ENCODE results near the gene COL5A1. TPM values are rescaled to one million over a fixed set of nuclear protein-coding genes. Genes with fewer than 3 reads are reported as not detected.

COL5A1 gene
- total RNA-seq, 2 donors from 2014 or later = 10.9 to 22.0 TPM

GRCh38 chr9:134629061-134629585, 12.5 kb upstream of the COL5A1 start:
- Histone ChIP-seq H3K4me3 (no peak overlapping the region), H3K4me1 (no peaks in the 10 kb centered on the region), H3K27ac (no peak overlapping the region), H3K27me3 (no peaks in the 10 kb centered on the region), H3K9me3 (no peaks in the 10 kb centered on the region), H3K36me3 (no peaks in the 10 kb centered on the region)
- TF ChIP-seq, protein P1, sequence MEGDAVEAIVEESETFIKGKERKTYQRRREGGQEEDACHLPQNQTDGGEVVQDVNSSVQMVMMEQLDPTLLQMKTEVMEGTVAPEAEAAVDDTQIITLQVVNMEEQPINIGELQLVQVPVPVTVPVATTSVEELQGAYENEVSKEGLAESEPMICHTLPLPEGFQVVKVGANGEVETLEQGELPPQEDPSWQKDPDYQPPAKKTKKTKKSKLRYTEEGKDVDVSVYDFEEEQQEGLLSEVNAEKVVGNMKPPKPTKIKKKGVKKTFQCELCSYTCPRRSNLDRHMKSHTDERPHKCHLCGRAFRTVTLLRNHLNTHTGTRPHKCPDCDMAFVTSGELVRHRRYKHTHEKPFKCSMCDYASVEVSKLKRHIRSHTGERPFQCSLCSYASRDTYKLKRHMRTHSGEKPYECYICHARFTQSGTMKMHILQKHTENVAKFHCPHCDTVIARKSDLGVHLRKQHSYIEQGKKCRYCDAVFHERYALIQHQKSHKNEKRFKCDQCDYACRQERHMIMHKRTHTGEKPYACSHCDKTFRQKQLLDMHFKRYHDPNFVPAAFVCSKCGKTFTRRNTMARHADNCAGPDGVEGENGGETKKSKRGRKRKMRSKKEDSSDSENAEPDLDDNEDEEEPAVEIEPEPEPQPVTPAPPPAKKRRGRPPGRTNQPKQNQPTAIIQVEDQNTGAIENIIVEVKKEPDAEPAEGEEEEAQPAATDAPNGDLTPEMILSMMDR (IDR thresholded peaks at IDR 0.05) = no peak
- DNase-seq (ENCODE audit: low spot score) = no peak

DNA sequence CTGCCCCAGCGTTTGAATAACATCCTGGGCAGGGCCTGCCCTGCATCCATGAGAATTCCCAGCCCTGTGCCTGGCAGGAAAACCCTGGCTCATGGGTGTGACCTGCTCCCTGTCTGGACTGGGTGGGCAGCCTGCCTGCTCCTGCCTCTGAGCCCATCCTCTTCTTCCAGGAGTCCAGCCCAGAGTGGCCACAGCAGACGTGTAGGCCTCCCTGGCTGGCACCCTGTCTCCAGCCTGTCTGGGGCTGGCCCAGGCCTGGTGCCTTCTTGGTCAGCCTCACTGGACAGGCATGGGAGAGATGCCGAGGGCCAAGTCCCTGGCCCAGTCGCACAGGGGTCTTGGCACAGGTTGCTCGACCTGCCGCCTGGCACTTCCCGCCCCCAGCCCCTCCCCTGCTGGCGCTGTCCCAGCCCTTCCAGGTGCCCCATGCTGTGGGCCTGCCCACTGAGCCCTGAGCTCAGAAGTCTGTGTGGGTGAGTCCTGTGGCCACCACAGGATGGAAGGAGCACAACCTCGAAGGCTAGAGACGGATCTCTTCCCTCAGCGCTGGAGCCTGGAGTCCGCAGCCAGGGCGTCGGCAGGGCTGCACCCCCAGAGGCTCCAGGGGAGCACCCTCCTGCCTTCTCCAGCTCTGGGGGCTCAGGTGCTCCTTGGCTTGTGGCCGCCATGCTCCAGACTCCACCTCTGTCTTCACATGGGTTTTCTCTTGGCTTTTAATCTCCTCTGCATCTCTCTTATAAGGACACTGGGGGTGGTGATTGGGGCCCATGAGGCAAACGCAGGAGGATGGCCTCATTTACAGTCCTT, 11.8 kb upstream of the COL5A1 start:
- Histone ChIP-seq H3K4me3 (no peak overlapping the region), H3K4me1 (no peaks in the 10 kb centered on the region), H3K36me3 (no peaks in the 10 kb centered on the region), H3K27me3 (no peaks in the 10 kb centered on the region), H3K27ac (no peak overlapping the region), H3K9me3 (no peaks in the 10 kb centered on the region)
- DNase-seq (ENCODE audit: low spot score) = no peak
- TF ChIP-seq, protein P1 (IDR thresholded peaks at IDR 0.05) = no peak

DNA sequence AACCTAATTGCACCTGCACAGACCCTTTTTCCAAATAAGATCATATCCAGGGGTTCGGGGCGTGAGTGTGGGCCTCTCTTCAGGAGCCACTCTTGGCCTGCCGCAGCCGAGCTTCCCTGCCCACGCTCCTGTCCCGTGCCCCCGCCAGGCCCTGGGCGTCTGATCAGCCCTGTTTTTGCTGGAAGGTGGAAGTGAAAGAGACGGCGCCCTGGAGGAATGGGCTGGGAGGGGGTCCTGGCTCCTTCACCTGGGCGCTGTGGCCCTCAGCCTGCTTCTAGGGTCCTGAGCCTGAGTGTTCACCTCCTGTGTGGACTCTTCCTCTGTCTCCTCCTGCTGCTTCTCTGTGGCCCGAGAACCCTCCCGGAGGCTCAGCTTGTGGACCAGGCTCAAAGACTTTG, 11.2 kb upstream of the COL5A1 start:
- Histone ChIP-seq H3K4me1 (no peaks in the 10 kb centered on the region), H3K27me3 (no peaks in the 10 kb centered on the region), H3K36me3 (no peaks in the 10 kb centered on the region), H3K27ac (no peak overlapping the region), H3K9me3 (no peaks in the 10 kb centered on the region), H3K4me3 (no peak overlapping the region)
- no peak for DNase-seq (ENCODE audit: low spot score)
- TF ChIP-seq, protein P1 (IDR thresholded peaks at IDR 0.05) = no peak

DNA sequence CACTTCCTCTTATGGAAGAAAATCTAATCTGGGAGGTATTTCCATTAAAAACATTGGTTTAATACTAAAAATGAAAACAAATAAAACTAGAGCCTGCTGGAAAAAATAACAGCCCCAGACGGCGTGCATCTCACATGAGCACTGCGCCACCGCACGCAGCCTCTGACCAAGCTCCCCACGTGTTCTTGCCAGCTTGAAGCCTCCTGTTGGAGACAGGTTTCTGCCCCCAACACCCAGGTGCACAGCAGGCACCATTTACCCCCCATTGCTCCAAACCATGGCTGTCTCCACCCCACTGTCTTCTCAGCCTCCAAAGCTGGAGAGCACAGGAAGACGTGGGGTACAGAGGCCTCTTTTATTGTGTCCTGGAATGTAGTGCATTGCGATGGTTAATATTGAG, 10.7 kb upstream of the COL5A1 start:
- TF ChIP-seq, protein P1 (IDR thresholded peaks at IDR 0.05) = no peak
- H3K4me1 ChIP-seq = no peaks in the 10 kb centered on the region
- no peaks in the 10 kb centered on the region for H3K9me3 ChIP-seq
- H3K27ac ChIP-seq = no peak overlapping the region
- no peak overlapping the region for H3K4me3 ChIP-seq
- H3K36me3 ChIP-seq = no peaks in the 10 kb centered on the region
- no peak for DNase-seq (ENCODE audit: low spot score)
- H3K27me3 ChIP-seq = no peaks in the 10 kb centered on the region

GRCh38 chr9:134631881-134632280, 9.7 kb upstream of the COL5A1 start:
- Histone ChIP-seq H3K9me3 (no peaks in the 10 kb centered on the region), H3K27me3 (no peaks in the 10 kb centered on the region), H3K27ac (no peak overlapping the region), H3K4me1 (no peaks in the 10 kb centered on the region), H3K4me3 (no peak overlapping the region), H3K36me3 (no peaks in the 10 kb centered on the region)
- DNase-seq (ENCODE audit: low spot score) = no peak
- TF ChIP-seq, protein P1 (IDR thresholded peaks at IDR 0.05) = no peak

Data from right atrium auricular region (tissue), 2 donors.